Suprapubic skin (tissue), 4 donors: ENCODE results near the gene ABCD3. TPM values are rescaled to one million over a fixed set of nuclear protein-coding genes. Genes with fewer than 3 reads are reported as not detected.

ENCODE experiments used
- DNase-seq, 2 donors: peaks; one replicate each; pipeline ENCODE4 v3.0.0-alpha.2; 2019; ENCODE audit warnings: low spot score in 2 of 2
- H3K27ac ChIP-seq: fragments of 200-600 bp; sonication (generic); one replicate; pipeline ENCODE4 v1.5.1; 2019
- H3K27me3 ChIP-seq: fragments of 200-600 bp; sonication (generic); one replicate; pipeline ENCODE4 v1.5.1; 2019
- H3K36me3 ChIP-seq: fragments of 200-600 bp; sonication (generic); one replicate; pipeline ENCODE4 v1.5.1; 2019
- H3K4me1 ChIP-seq: fragments of 200-600 bp; sonication (generic); one replicate; pipeline ENCODE4 v1.5.1; 2019
- H3K4me3 ChIP-seq: fragments of 200-600 bp; sonication (generic); one replicate; pipeline ENCODE4 v1.5.1; 2019; ENCODE audit warnings: mild to moderate bottlenecking
- H3K9me3 ChIP-seq: fragments of 200-600 bp; sonication (generic); one replicate; pipeline ENCODE4 v1.5.1; 2019
- EP300 ChIP-seq: sonication (generic); formaldehyde crosslinking; IDR thresholded peaks from one replicate; pipeline ENCODE4 v1.6.1; 2017; ENCODE audit warnings: antibody characterized with exemption
- POLR2A ChIP-seq, 2 donors: fragments of 450-650 bp; IDR thresholded peaks; one replicate each; pipeline ENCODE4 v1.6.1; 2017; ENCODE audit warnings: antibody characterized with exemption in 2 of 2, mild to moderate bottlenecking in 2 of 2, moderate library complexity in 2 of 2
- POLR2AphosphoS5 ChIP-seq, 3 donors: sonication (generic); formaldehyde crosslinking; IDR thresholded peaks; one replicate each; pipeline ENCODE4 v1.6.1; 2017; ENCODE audit warnings: antibody characterized with exemption in 3 of 3
- WGBS: methylation state at CpG from one replicate; pipeline ENCODE4 v1.1.5; 2018; 5-methylcytosine and 5-hydroxymethylcytosine counted together
- total RNA-seq, 4 donors: library from RNA; depleted of rRNA; stranded (reverse); fragments of >200 nt; gene quantifications; one replicate each; pipeline ENCODE4 v1.1.0, GENCODE V29; 2016
- TF ChIP-seq, protein P1 (sequence below), 2 donors: fragments of 200-600 bp in 1 of 2; fragments of 450-650 bp in 1 of 2; sonication (generic) in 1 of 2; IDR thresholded peaks; one replicate each; pipeline ENCODE4 v1.5.1; 2016 to 2019; ENCODE audit warnings: antibody characterized with exemption in 2 of 2, mild to moderate bottlenecking in 1 of 2, moderate library complexity in 1 of 2

Gene ABCD3
- total RNA-seq, 4 donors from 2014 or later, result 27.6 to 46.5 (median 39.8) TPM

DNA sequence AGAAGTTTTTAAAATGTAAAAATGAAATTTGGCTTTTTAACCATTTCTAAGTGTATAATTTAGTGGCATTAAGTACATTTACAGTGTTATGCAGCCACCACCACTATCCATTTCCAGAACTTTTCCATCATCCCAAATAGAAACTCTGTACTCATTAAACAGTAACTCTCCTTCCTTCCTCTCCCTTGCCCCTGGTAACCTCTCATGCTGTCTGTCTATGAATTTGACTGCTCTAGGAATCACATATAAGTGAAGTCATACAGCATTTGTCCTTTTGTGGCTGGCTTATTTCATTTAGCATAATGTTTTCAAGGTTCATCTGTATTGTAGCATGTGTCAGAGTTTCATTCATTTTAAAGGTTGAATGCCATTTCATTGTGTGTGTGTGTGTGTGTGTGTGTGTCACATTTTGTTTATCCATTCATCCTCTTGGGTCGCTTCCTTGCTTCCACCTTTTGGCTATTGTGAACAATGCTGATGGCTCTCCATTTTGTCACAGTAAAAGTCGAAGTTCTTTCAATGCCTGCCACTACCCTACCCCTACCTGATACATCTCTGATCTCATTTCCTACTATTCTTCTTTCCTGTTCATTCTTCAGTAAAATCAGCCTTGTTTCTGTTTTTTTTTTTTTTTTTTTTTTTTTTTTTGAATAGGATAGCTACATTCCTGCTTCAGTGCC is 78.0 kb downstream of the ABCD3 start:
- Histone ChIP-seq H3K4me3 (no peak overlapping the region), H3K36me3 (peaks cover 43% of the 10 kb centered on the region), H3K9me3 (no peaks in the 10 kb centered on the region), H3K27me3 (no peaks in the 10 kb centered on the region), H3K4me1 (no peaks in the 10 kb centered on the region), H3K27ac (no peak overlapping the region)
- no peak for TF ChIP-seq POLR2AphosphoS5 (IDR thresholded peaks at IDR 0.05)
- TF ChIP-seq POLR2A (IDR thresholded peaks at IDR 0.05), result no peak
- TF ChIP-seq, protein P1, sequence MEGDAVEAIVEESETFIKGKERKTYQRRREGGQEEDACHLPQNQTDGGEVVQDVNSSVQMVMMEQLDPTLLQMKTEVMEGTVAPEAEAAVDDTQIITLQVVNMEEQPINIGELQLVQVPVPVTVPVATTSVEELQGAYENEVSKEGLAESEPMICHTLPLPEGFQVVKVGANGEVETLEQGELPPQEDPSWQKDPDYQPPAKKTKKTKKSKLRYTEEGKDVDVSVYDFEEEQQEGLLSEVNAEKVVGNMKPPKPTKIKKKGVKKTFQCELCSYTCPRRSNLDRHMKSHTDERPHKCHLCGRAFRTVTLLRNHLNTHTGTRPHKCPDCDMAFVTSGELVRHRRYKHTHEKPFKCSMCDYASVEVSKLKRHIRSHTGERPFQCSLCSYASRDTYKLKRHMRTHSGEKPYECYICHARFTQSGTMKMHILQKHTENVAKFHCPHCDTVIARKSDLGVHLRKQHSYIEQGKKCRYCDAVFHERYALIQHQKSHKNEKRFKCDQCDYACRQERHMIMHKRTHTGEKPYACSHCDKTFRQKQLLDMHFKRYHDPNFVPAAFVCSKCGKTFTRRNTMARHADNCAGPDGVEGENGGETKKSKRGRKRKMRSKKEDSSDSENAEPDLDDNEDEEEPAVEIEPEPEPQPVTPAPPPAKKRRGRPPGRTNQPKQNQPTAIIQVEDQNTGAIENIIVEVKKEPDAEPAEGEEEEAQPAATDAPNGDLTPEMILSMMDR (IDR thresholded peaks at IDR 0.05), result no peak
- no peak for TF ChIP-seq EP300
- DNase-seq, result no peak
- WGBS, result 90% methylated on average over 2 of the region's 2 CpGs

DNA sequence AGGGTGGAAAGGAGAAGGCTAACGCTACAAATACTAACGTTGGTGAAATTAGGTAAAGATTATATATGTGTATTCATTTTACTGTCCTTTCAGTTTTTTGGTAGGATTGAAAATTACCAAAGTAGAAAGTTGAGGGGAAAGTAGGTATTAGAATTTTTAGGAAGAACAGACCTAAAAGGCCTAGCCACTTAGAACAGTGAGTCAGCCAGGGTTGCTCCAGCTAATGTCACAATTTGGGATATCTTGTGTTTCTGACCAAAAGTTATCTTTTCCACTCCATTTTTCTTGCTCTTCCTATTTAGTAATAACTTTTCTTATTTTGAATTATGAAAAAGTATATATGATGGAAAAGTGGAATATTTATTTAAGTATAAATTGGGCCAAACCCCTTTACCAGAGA is 83.2 kb downstream of the ABCD3 start:
- 85% methylated on average over 2 of the region's 2 CpGs for WGBS
- Histone ChIP-seq H3K27ac (no peak overlapping the region), H3K4me3 (no peak overlapping the region), H3K4me1 (no peaks in the 10 kb centered on the region), H3K36me3 (peaks cover 53% of the 10 kb centered on the region), H3K9me3 (no peaks in the 10 kb centered on the region), H3K27me3 (no peaks in the 10 kb centered on the region)
- TF ChIP-seq, protein P1 (IDR thresholded peaks at IDR 0.05), result no peak
- TF ChIP-seq POLR2AphosphoS5 (IDR thresholded peaks at IDR 0.05), result no peak
- no peak for TF ChIP-seq EP300
- no peak for TF ChIP-seq POLR2A (IDR thresholded peaks at IDR 0.05)
- DNase-seq, result no peak

GRCh38 chr1:94501935-94502334 is 83.7 kb downstream of the ABCD3 start:
- 94% methylated on average over 4 of the region's 4 CpGs for WGBS

DNA sequence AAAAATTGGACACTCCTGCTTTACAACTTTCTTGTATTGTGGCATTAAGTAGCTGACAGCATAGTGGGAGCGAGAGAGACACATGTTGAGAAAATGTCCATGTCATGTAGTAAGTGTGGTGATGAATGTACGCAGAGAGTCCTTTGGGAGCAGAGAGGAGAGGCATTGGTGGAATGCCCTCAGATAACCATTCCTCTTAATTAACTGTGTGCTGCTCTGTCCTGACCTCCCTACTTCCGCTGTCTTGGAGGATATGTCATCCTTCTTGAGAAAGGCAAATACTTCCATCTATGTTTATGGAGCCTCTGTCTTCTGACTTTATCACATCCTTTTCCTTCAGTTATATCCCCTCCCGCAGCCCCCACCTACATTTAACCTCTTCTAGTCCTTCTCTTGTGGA is 85.0 kb downstream of the ABCD3 start:
- DNase-seq, result no peak
- H3K27me3 ChIP-seq, result no peaks in the 10 kb centered on the region
- no peak overlapping the region for H3K4me3 ChIP-seq
- H3K4me1 ChIP-seq, result no peaks in the 10 kb centered on the region
- H3K9me3 ChIP-seq, result no peaks in the 10 kb centered on the region
- peaks cover 52% of the 10 kb centered on the region for H3K36me3 ChIP-seq
- 91% methylated on average over 4 of the region's 4 CpGs for WGBS
- TF ChIP-seq POLR2A (IDR thresholded peaks at IDR 0.05) (no peak), EP300 (no peak), POLR2AphosphoS5 (IDR thresholded peaks at IDR 0.05) (no peak)
- TF ChIP-seq, protein P1 (IDR thresholded peaks at IDR 0.05), result no peak
- no peak overlapping the region for H3K27ac ChIP-seq

More at GRCh38 chr1:94501935-94502334, 83.7 kb downstream of the ABCD3 start:
- DNase-seq, result no peak
- no peak overlapping the region for H3K27ac ChIP-seq
- no peaks in the 10 kb centered on the region for H3K4me1 ChIP-seq
- no peaks in the 10 kb centered on the region for H3K27me3 ChIP-seq
- H3K36me3 ChIP-seq, result peaks cover 53% of the 10 kb centered on the region
- H3K4me3 ChIP-seq, result no peak overlapping the region
- TF ChIP-seq, protein P1 (IDR thresholded peaks at IDR 0.05), result no peak
- TF ChIP-seq POLR2AphosphoS5 (IDR thresholded peaks at IDR 0.05) (no peak), EP300 (no peak), POLR2A (IDR thresholded peaks at IDR 0.05) (no peak)
- H3K9me3 ChIP-seq, result no peaks in the 10 kb centered on the region

GRCh38 chr1:94504601-94505000 is 86.4 kb downstream of the ABCD3 start:
- Histone ChIP-seq H3K4me1 (no peaks in the 10 kb centered on the region), H3K36me3 (peaks cover 39% of the 10 kb centered on the region), H3K27ac (no peak overlapping the region), H3K4me3 (no peak overlapping the region), H3K27me3 (no peaks in the 10 kb centered on the region), H3K9me3 (no peaks in the 10 kb centered on the region)
- no peak for DNase-seq
- TF ChIP-seq POLR2AphosphoS5 (IDR thresholded peaks at IDR 0.05) (no peak), POLR2A (IDR thresholded peaks at IDR 0.05) (no peak), EP300 (no peak)
- TF ChIP-seq, protein P1 (IDR thresholded peaks at IDR 0.05), result no peak
- WGBS, result 89% methylated on average over 1 of the region's 1 CpG
